ENCODE results near the gene DDB1. TPM values are rescaled to one million over a fixed set of nuclear protein-coding genes. Genes with fewer than 3 reads are reported as not detected.

The DDB1 gene
- total RNA-seq, 1 experiment from 2014 or later = 284 TPM

DNA sequence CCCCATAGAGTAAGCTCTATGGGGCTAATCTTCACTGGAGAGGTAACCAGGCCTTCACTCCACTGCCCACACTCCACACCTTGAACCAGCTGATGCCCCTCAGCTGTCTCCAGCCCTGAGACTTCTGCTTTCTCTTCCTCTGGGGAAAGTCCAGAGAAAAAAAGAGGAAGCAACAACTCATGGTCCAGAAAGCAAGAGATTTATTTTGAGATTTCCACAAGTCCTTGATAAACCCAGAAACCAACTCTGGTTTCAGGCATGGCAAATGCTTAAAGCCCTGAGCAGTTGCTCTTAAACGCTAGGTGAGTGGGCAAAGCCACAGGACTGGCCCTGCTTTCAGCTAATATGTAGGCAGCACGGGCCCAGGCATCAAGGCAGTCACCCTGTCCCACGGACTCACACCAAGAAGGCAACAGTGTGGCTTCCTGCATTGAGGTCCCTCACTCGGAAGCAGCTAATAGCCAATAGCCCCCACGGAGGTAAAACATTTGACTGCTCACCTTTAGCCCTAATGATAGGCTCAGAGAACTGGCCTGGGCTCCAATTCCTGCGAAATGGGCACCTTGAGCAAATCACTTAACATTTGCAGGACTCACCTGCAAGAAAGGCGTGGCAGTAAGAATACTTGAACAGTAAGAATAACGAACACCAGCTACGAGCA is 24.5 kb upstream of the DDB1 start:
- Histone ChIP-seq H3K36me3 (ENCODE audit: control insufficient read depth, insufficient read depth, low read length) (no peaks in the 10 kb centered on the region), H3K4me3 (ENCODE audit: low read depth, low read length) (no peak overlapping the region), H3K4me1 (0 out of 2 replicates have a peak, but pooled peaks cover 3% of the 10 kb centered on the region), H3K9me3 (no peaks in the 10 kb centered on the region), H3K27me3 (replicated peaks; ENCODE audit: control insufficient read depth, insufficient read depth, low read length) (no peaks in the 10 kb centered on the region)
- DNase-seq = no peak
- ChIA-PET CTCF (interaction anchor here (0.6 kb wide), 1 partner anchor 223 kb away, joined by 3 read pairs; no protein-coding TSS in a partner anchor), POLR2A (no interaction called here)
- H3K4me1 Mint-ChIP-seq (ENCODE audit: low read depth, unreplicated experiment) = no peaks in the 10 kb centered on the region
- TF ChIP-seq, protein P1, sequence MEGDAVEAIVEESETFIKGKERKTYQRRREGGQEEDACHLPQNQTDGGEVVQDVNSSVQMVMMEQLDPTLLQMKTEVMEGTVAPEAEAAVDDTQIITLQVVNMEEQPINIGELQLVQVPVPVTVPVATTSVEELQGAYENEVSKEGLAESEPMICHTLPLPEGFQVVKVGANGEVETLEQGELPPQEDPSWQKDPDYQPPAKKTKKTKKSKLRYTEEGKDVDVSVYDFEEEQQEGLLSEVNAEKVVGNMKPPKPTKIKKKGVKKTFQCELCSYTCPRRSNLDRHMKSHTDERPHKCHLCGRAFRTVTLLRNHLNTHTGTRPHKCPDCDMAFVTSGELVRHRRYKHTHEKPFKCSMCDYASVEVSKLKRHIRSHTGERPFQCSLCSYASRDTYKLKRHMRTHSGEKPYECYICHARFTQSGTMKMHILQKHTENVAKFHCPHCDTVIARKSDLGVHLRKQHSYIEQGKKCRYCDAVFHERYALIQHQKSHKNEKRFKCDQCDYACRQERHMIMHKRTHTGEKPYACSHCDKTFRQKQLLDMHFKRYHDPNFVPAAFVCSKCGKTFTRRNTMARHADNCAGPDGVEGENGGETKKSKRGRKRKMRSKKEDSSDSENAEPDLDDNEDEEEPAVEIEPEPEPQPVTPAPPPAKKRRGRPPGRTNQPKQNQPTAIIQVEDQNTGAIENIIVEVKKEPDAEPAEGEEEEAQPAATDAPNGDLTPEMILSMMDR (IDR thresholded peaks at IDR 0.05; ENCODE audit: insufficient read depth in 1 of 2, low read depth in 1 of 2, low read length in 1 of 2, severe bottlenecking in 1 of 2, unreplicated experiment in 1 of 2) = no peak
- H3K4me3 Mint-ChIP-seq (ENCODE audit: unreplicated experiment) = no peak overlapping the region
- intact Hi-C loops (cut with micrococcal nuclease; ENCODE audit: unreplicated experiment) = no loop called here
- H3K27ac Mint-ChIP-seq (ENCODE audit: unreplicated experiment) = no peak overlapping the region
- no peaks in the 10 kb centered on the region for H3K27me3 Mint-ChIP-seq (ENCODE audit: insufficient read depth, unreplicated experiment)
- BruUV-seq (replicated peaks) = no TSS peak
- H3K9me3 Mint-ChIP-seq (ENCODE audit: unreplicated experiment) = no peaks in the 10 kb centered on the region
- peaks cover 18% of the 10 kb centered on the region for H3K36me3 Mint-ChIP-seq (ENCODE audit: insufficient read depth, unreplicated experiment)

DNA sequence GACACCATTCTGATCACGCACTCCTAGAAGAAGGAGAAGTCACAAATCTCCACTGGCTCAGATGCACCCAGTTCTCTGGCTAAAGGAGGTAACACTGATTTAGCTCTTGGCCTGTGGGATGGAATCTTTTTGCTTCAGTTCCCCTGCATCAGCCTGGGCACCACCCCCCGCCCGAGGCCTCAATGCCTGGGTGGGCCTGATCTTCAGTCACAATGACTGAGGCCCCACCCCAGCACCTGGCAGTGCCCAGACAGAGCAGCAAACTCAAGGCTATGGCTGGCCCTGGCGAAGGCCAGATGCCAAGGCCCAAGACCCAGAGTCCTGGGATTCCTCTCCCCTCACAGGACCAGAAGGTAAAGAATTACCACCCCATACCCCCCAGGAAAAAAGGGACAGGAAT is 23.8 kb upstream of the DDB1 start:
- no peaks in the 10 kb centered on the region for H3K36me3 ChIP-seq (ENCODE audit: control insufficient read depth, insufficient read depth, low read length)

DNA sequence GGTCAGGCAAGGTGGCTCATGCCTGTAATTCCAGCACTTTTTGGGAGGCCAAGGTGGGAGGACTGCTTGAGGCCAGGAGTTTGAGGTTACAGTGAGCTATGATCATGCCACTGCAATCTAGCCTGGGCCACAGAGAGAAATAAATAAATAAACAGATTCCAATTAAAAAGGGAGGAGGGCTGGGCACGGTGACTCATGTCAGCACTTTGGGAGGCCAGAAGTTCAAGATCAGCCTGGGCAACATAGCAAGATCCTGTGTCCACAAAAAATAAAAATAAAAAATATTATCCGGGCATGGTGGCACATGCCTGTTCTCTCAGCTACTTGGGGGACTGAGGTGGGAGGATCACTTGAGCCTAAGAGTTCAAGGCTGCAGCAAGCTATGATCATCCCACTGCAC is 21.3 kb upstream of the DDB1 start:
- intact Hi-C loops (cut with micrococcal nuclease; ENCODE audit: unreplicated experiment) = no loop called here
- no peaks in the 10 kb centered on the region for H3K4me1 Mint-ChIP-seq (ENCODE audit: low read depth, unreplicated experiment)
- no TSS peak for BruUV-seq (replicated peaks)
- H3K9me3 Mint-ChIP-seq (ENCODE audit: unreplicated experiment) = no peaks in the 10 kb centered on the region
- DNase-seq = no peak
- no peaks in the 10 kb centered on the region for H3K27me3 Mint-ChIP-seq (ENCODE audit: insufficient read depth, unreplicated experiment)
- H3K27ac Mint-ChIP-seq (ENCODE audit: unreplicated experiment) = no peak overlapping the region
- Histone ChIP-seq H3K36me3 (ENCODE audit: control insufficient read depth, insufficient read depth, low read length) (no peaks in the 10 kb centered on the region), H3K4me1 (no peaks in the 10 kb centered on the region), H3K9me3 (no peaks in the 10 kb centered on the region), H3K4me3 (ENCODE audit: low read depth, low read length) (no peak overlapping the region), H3K27me3 (replicated peaks; ENCODE audit: control insufficient read depth, insufficient read depth, low read length) (no peaks in the 10 kb centered on the region)
- H3K36me3 Mint-ChIP-seq (ENCODE audit: insufficient read depth, unreplicated experiment) = peaks cover 6% of the 10 kb centered on the region
- TF ChIP-seq, protein P1 (IDR thresholded peaks at IDR 0.05; ENCODE audit: insufficient read depth in 1 of 2, low read depth in 1 of 2, low read length in 1 of 2, severe bottlenecking in 1 of 2, unreplicated experiment in 1 of 2) = no peak
- POLR2A ChIA-PET = no interaction called here
- CTCF ChIA-PET = interaction anchor here (0.6 kb wide), 1 partner anchor 40 kb away, joined by 7 read pairs; no protein-coding TSS in a partner anchor
- no peak overlapping the region for H3K4me3 Mint-ChIP-seq (ENCODE audit: unreplicated experiment)

More for the DNA sequence above, 23.8 kb upstream of the DDB1 start:
- Mint-ChIP-seq H3K27me3 (ENCODE audit: insufficient read depth, unreplicated experiment) (no peaks in the 10 kb centered on the region), H3K27ac (ENCODE audit: unreplicated experiment) (no peak overlapping the region), H3K36me3 (ENCODE audit: insufficient read depth, unreplicated experiment) (peaks cover 11% of the 10 kb centered on the region), H3K9me3 (ENCODE audit: unreplicated experiment) (no peaks in the 10 kb centered on the region), H3K4me1 (ENCODE audit: low read depth, unreplicated experiment) (no peaks in the 10 kb centered on the region), H3K4me3 (ENCODE audit: unreplicated experiment) (no peak overlapping the region)
- H3K27me3 ChIP-seq (replicated peaks; ENCODE audit: control insufficient read depth, insufficient read depth, low read length) = no peaks in the 10 kb centered on the region
- BruUV-seq (replicated peaks) = no TSS peak
- TF ChIP-seq, protein P1 (IDR thresholded peaks at IDR 0.05; ENCODE audit: insufficient read depth in 1 of 2, low read depth in 1 of 2, low read length in 1 of 2, severe bottlenecking in 1 of 2, unreplicated experiment in 1 of 2) = no peak
- no peak overlapping the region for H3K4me3 ChIP-seq (ENCODE audit: low read depth, low read length)
- H3K9me3 ChIP-seq = no peaks in the 10 kb centered on the region
- ChIA-PET POLR2A (interaction anchor here (0.7 kb wide), 1 partner anchor 21 kb away, joined by 3 read pairs; no protein-coding TSS in a partner anchor), CTCF (interaction anchor here (0.6 to 1.2 kb wide), 3 partner anchors 20 to 224 kb away, joined by 3 to 5 read pairs (median 3); partner anchors contain the start of gene VPS37C)
- DNase-seq = no peak
- intact Hi-C loops (cut with micrococcal nuclease; ENCODE audit: unreplicated experiment) = no loop called here
- H3K4me1 ChIP-seq = 0 out of 2 replicates have a peak, but pooled peaks cover 3% of the 10 kb centered on the region

Measured in Caco-2 (cell line).